RWPE2 (cell line): ENCODE measurements around the gene BCL2L12.

Source experiments
- ATAC-seq: fragments of 200-7000 bp; cut with Tn5 transposase; 3 replicates; pipeline ENCODE4 v1.9.1; 2021; ENCODE audit warnings: low read depth
- DNase-seq: peaks from one replicate; pipeline ENCODE4 v3.0.0-alpha.2; 2020; ENCODE audit warnings: low spot score
- H3K27ac ChIP-seq: fragments of 450-650 bp; 2 replicates; pipeline ENCODE4 v1.5.1; 2017; ENCODE audit warnings: mild to moderate bottlenecking; ENCODE audit not compliant: poor library complexity, severe bottlenecking
- H3K27me3 ChIP-seq: fragments of 250-450 bp; sonication (Bioruptor Pico); 2 replicates; pipeline ENCODE4 v1.5.1; 2021; ENCODE audit warnings: mild to moderate bottlenecking, moderate library complexity; ENCODE audit not compliant: insufficient read depth, poor library complexity, severe bottlenecking
- H3K36me3 ChIP-seq: fragments of 250-450 bp; sonication (Bioruptor Pico); 2 replicates; pipeline ENCODE4 v1.5.1; 2020; ENCODE audit warnings: low read depth, mild to moderate bottlenecking, moderate library complexity
- H3K4me1 ChIP-seq: fragments of 250-450 bp; sonication (Bioruptor Pico); 2 replicates; pipeline ENCODE4 v1.5.1; 2021; ENCODE audit warnings: mild to moderate bottlenecking, moderate library complexity; ENCODE audit not compliant: insufficient read depth, poor library complexity, severe bottlenecking
- H3K4me3 ChIP-seq: fragments of 250-450 bp; sonication (Bioruptor Pico); 2 replicates; pipeline ENCODE4 v1.5.1; 2021; ENCODE audit warnings: mild to moderate bottlenecking, moderate library complexity; ENCODE audit not compliant: severe bottlenecking
- H3K9me3 ChIP-seq: fragments of 250-450 bp; sonication (Bioruptor Pico); 2 replicates; pipeline ENCODE4 v1.5.1; 2021; ENCODE audit warnings: mild to moderate bottlenecking, moderate library complexity; ENCODE audit not compliant: severe bottlenecking
- CTCF ChIP-seq: fragments of 450-650 bp; IDR thresholded peaks from one replicate; pipeline ENCODE4 v1.5.1; 2017; ENCODE audit warnings: mild to moderate bottlenecking, moderate library complexity; ENCODE audit not compliant: poor library complexity, severe bottlenecking

Gene BCL2L12

GRCh38 chr19:49652551-49653465, 12.9 kb upstream of the BCL2L12 start:
- DNase-seq: peak; percentile 66
- no peak for ATAC-seq
- Histone ChIP-seq H3K36me3 (peaks cover 68% of the 10 kb centered on the region), H3K4me1 (no peaks in the 10 kb centered on the region), H3K9me3 (no peaks in the 10 kb centered on the region), H3K4me3 (no peak overlapping the region), H3K27me3 (no peaks in the 10 kb centered on the region), H3K27ac (no peak overlapping the region)
- TF ChIP-seq CTCF: no peak

- Histone ChIP-seq H3K9me3 (no peaks in the 10 kb centered on the region), H3K4me3 (no peak overlapping the region), H3K4me1 (no peaks in the 10 kb centered on the region), H3K36me3 (peaks cover 68% of the 10 kb centered on the region), H3K27me3 (no peaks in the 10 kb centered on the region), H3K27ac (no peak overlapping the region)
- no peak for ATAC-seq
- peak; percentile 63 for DNase-seq
- TF ChIP-seq CTCF: no peak
Observed at GRCh38 chr19:49653466-49653806, 12.3 kb upstream of the BCL2L12 start.

DNA sequence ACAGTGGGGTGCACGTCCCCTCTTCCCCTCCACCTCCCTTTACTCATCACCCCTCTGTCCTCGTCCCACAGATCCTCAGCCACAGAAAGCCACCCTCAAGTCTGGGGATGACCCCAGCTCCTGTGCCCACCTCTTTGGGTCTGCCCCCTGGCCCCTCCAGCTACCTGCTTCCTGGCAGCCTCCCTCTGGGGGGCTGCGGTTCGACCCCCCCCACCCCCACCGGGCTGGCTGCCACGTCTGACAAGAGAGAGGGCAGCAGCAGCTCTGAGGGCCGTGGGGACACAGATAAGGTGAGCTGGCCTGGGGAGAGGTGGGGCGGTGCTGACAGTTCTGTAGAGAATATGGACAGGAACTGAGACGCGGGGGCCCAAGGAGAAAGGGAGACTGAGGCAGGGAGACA, 11.2 kb upstream of the BCL2L12 start:
- H3K36me3 ChIP-seq: peaks cover 71% of the 10 kb centered on the region
- no peaks in the 10 kb centered on the region for H3K4me1 ChIP-seq
- ATAC-seq (no peak), DNase-seq (no peak)
- no peak overlapping the region for H3K27ac ChIP-seq
- TF ChIP-seq CTCF: no peak
- H3K4me3 ChIP-seq: no peak overlapping the region
- no peaks in the 10 kb centered on the region for H3K9me3 ChIP-seq
- H3K27me3 ChIP-seq: no peaks in the 10 kb centered on the region

DNA sequence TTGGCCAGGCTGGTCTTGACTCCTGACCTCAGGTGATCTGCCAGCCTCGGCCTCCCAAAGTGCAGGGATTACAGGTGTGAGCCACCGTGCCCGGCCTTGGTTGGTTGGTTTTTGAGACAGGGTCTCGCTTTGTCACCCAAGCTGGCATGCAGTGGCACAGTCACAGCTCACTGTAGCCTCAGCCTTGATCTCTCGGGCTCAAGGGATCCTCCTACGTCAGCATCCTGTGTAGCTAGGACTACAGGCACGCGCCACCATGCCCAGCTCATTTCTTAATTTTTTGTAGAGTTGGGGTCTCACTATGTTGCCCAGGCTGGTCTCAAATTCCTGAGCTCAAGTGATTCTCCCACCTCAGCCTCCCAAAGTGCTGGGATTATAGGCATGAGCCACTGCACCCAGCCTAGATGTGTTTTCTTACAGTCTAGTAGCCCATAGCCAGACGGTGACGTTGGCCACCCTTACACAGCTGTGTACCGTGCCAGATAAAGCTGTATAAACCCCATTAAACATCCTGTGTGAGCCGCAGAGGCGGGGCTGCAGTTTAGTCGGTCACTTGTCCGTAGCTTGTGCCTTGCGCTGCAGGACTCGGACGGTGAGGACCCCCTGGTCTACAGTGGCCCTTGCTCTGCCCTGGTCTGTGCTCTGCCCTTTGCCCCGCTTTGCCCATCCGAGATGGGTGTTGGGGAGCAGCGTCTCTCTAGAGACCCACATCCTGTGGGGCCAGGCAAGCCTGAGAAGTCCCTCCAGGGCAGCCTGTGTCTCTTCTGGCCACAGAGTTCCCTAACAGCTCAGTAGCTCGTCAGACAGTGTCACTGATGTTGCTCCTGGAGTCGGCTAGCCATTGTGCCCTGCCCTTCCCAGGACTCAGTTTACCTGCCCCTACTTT, 9.9 kb upstream of the BCL2L12 start:
- DNase-seq: no peak
- H3K4me1 ChIP-seq: no peaks in the 10 kb centered on the region
- no peak for ATAC-seq
- H3K27me3 ChIP-seq: no peaks in the 10 kb centered on the region
- peaks cover 75% of the 10 kb centered on the region for H3K36me3 ChIP-seq
- H3K9me3 ChIP-seq: no peaks in the 10 kb centered on the region
- H3K4me3 ChIP-seq: no peak overlapping the region
- no peak overlapping the region for H3K27ac ChIP-seq
- TF ChIP-seq CTCF: no peak
